ENCODE data around the gene ASB10. TPM values are rescaled to one million over a fixed set of nuclear protein-coding genes. Genes with fewer than 3 reads are reported as not detected.

Gene ASB10
- total and polyA plus RNA-seq, 2 of the 8 experiments (the other 6 are each of a cell fraction or from before 2014, with no cell fraction given), result not detected

- TF ChIP-seq NANOG (IDR thresholded peaks at IDR 0.05; ENCODE audit: insufficient read depth, low read depth, low read length, poor library complexity, severe bottlenecking), result no peak
- TF ChIP-seq RBBP5 (IDR thresholded peaks at IDR 0.05; ENCODE audit: borderline replicate concordance, low read depth, low read length), result no peak
- no peak for TF ChIP-seq SP1 (IDR thresholded peaks at IDR 0.05; ENCODE audit: low read depth, low read length)
- TF ChIP-seq CBX8 (IDR thresholded peaks at IDR 0.05; ENCODE audit: borderline replicate concordance, low read depth, low read length), result no peak
Observed at GRCh38 chr7:151228024-151228866, 41.2 kb upstream of the ASB10 start (continued).
